Tibial nerve (tissue), 4 donors: ENCODE data around the gene SLMAP. TPM values are rescaled to one million over a fixed set of nuclear protein-coding genes. Genes with fewer than 3 reads are reported as not detected.

Experiments used
- DNase-seq, 2 donors: peaks; one replicate each; pipeline ENCODE4 v3.0.0-alpha.2; 2019; ENCODE audit warnings: low spot score in 2 of 2
- H3K27ac ChIP-seq, 4 donors: fragments of 200-600 bp; sonication (generic) in 3 of 4; one replicate each; pipeline ENCODE4 v1.5.1; 2017 to 2019; ENCODE audit warnings: mild to moderate bottlenecking in 1 of 4
- H3K27me3 ChIP-seq, 2 donors: fragments of 200-600 bp; sonication (generic) in 1 of 2; one replicate each; pipeline versions ENCODE4 v1.5.1 to v1.6.0; 2017 to 2019
- H3K36me3 ChIP-seq, 3 donors: fragments of 200-600 bp; sonication (generic); one replicate each; pipeline ENCODE4 v1.5.1; 2018 to 2019
- H3K4me1 ChIP-seq, 4 donors: fragments of 200-600 bp; sonication (generic) in 3 of 4; one replicate each; pipeline ENCODE4 v1.5.1; 2017 to 2019
- H3K4me3 ChIP-seq, 4 donors: fragments of 200-600 bp; sonication (generic) in 3 of 4; one replicate each; pipeline ENCODE4 v1.5.1; 2017 to 2019; ENCODE audit warnings: mild to moderate bottlenecking in 1 of 4, moderate library complexity in 1 of 4
- H3K9me3 ChIP-seq, 4 donors: fragments of 200-600 bp; sonication (generic) in 3 of 4; one replicate each; pipeline ENCODE4 v1.5.1; 2017 to 2019
- EP300 ChIP-seq, 2 donors: sonication (generic); formaldehyde crosslinking; IDR thresholded peaks; one replicate each; pipeline ENCODE4 v1.6.1; 2017; ENCODE audit warnings: antibody characterized with exemption in 2 of 2, mild to moderate bottlenecking in 1 of 2
- POLR2A ChIP-seq, 2 donors: fragments of 450-650 bp; IDR thresholded peaks; one replicate each; pipeline ENCODE4 v1.6.1; 2017; ENCODE audit warnings: antibody characterized with exemption in 2 of 2, mild to moderate bottlenecking in 2 of 2, moderate library complexity in 2 of 2
- WGBS, 2 donors: methylation state at CpG; one replicate each; pipeline ENCODE4 v1.1.5; 2018; 5-methylcytosine and 5-hydroxymethylcytosine counted together
- total RNA-seq, 4 donors: library from RNA; depleted of rRNA; stranded (reverse); fragments of >200 nt; gene quantifications; one replicate each; pipeline ENCODE4 v1.1.0, GENCODE V29; 2016
- TF ChIP-seq, protein P1 (sequence below), 5 experiments: fragments of 200-600 bp in 3 of 5; fragments of 450-650 bp in 2 of 5; sonication (generic) in 3 of 5; IDR thresholded peaks; one replicate each; pipeline ENCODE4 v1.5.1; 2016 to 2019; ENCODE audit warnings: antibody characterized with exemption in 5 of 5, mild to moderate bottlenecking in 3 of 5, moderate library complexity in 2 of 5

SLMAP gene
- total RNA-seq, 4 donors from 2014 or later, result 66.6 to 101 (median 87.4) TPM

DNA sequence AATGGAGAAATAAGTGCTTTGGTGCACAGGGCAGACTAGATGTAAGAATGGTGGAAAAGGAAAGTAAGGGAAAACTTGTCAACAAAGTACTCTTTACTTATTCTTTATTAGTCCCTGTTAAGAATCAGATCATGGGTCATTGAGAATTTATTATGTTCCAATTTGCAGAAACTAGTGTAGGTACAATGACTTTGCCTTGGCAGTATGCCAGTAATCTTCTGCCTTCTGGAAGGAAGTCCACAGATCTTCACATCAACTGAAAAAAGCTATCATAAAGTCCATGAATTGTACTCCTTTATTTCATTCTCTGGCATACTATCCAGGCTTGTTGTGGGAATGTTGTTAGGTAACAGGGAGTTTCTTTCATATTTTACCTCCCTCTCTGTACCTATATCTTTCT, 163.9 kb downstream of the SLMAP start:
- TF ChIP-seq, protein P1, sequence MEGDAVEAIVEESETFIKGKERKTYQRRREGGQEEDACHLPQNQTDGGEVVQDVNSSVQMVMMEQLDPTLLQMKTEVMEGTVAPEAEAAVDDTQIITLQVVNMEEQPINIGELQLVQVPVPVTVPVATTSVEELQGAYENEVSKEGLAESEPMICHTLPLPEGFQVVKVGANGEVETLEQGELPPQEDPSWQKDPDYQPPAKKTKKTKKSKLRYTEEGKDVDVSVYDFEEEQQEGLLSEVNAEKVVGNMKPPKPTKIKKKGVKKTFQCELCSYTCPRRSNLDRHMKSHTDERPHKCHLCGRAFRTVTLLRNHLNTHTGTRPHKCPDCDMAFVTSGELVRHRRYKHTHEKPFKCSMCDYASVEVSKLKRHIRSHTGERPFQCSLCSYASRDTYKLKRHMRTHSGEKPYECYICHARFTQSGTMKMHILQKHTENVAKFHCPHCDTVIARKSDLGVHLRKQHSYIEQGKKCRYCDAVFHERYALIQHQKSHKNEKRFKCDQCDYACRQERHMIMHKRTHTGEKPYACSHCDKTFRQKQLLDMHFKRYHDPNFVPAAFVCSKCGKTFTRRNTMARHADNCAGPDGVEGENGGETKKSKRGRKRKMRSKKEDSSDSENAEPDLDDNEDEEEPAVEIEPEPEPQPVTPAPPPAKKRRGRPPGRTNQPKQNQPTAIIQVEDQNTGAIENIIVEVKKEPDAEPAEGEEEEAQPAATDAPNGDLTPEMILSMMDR (IDR thresholded peaks at IDR 0.05), result no peak
- TF ChIP-seq POLR2A (IDR thresholded peaks at IDR 0.05) (no peak), EP300 (IDR thresholded peaks at IDR 0.05) (no peak)
- Histone ChIP-seq H3K4me3 (no peak overlapping the region), H3K36me3 (peaks cover 0 to 70% (median 0%) of the 10 kb centered on the region in 3 donors), H3K9me3 (no peaks in the 10 kb centered on the region), H3K4me1 (peaks cover 0 to 39% (median 2%) of the 10 kb centered on the region in 4 donors), H3K27ac (no peak overlapping the region), H3K27me3 (no peaks in the 10 kb centered on the region)
- DNase-seq, result no peak

DNA sequence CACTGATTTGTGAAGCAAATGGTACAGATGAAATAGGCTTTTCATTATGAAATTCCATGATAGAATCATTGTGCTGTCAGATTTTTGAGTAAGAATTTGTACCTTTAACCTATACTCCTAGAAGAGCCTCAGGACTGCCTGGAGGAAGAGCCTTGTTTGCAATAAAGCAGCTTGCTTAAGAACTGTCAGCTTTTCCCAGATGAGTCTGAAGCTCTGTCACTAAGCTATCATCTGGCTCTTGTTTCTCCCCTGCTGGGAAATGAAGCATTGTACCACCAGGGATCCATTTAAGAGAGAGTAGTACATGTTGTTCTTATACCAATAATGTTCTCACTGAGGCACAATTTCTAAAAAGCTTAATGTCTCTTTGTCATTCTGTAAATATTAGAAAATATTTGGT, 167.0 kb downstream of the SLMAP start:
- Histone ChIP-seq H3K4me1 (peaks cover 0 to 33% (median 1%) of the 10 kb centered on the region in 4 donors), H3K4me3 (no peak overlapping the region), H3K9me3 (no peaks in the 10 kb centered on the region), H3K36me3 (peaks cover 0 to 65% (median 0%) of the 10 kb centered on the region in 3 donors), H3K27ac (no peak overlapping the region), H3K27me3 (no peaks in the 10 kb centered on the region)
- TF ChIP-seq, protein P1 (IDR thresholded peaks at IDR 0.05), result no peak
- TF ChIP-seq POLR2A (IDR thresholded peaks at IDR 0.05) (no peak), EP300 (IDR thresholded peaks at IDR 0.05) (no peak)
- no peak for DNase-seq

DNA sequence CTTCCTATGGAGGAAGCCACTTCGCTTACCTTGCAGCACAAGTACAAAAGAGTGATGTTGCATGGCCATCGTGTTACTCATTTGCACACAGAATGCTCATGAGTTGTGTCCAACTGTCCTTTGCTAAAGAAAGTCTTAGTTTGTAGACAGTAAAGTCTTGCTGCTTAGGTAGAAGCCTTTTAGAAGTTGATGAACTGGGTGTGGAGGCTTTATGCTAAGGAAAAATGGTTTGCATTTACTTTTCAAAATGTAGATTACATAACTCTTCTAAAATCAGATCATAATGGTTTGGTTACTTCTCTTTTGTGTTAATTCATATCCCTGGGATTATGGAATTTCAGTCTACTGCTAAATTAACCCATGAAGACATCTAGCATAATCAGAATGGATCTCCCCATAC, 167.6 kb downstream of the SLMAP start:
- peaks cover 0 to 65% (median 0%) of the 10 kb centered on the region in 3 donors for H3K36me3 ChIP-seq
- H3K4me3 ChIP-seq, result no peak overlapping the region
- H3K27me3 ChIP-seq, result no peaks in the 10 kb centered on the region
- no peak for DNase-seq
- H3K4me1 ChIP-seq, result peaks cover 0 to 27% (median 0%) of the 10 kb centered on the region in 4 donors
- no peak overlapping the region for H3K27ac ChIP-seq
- WGBS, 2 donors, result 93 to 94% methylated on average over 2 of the region's 2 CpGs
- no peaks in the 10 kb centered on the region for H3K9me3 ChIP-seq
- TF ChIP-seq EP300 (IDR thresholded peaks at IDR 0.05) (no peak), POLR2A (IDR thresholded peaks at IDR 0.05) (no peak)
- TF ChIP-seq, protein P1 (IDR thresholded peaks at IDR 0.05), result no peak

DNA sequence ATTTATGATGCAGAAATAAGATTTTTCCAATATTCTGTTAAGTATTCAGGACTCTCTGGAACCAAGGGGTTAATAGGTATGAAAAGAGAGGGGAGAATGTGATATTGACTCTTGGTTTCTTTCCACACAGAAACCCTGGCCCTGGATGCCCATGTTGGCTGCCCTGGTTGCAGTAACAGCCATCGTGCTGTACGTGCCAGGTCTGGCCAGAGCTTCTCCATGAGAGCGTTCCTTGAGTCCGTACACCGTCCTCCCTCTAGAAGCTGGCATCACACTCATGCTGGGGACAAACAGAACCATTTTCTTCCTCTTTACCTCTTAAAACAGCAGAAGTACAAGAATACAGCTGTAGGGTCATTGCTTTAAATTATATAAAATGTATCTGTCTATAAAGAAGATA, 171.1 kb downstream of the SLMAP start:
- Histone ChIP-seq H3K36me3 (peaks cover 0 to 57% (median 0%) of the 10 kb centered on the region in 3 donors), H3K27ac (no peak overlapping the region), H3K9me3 (no peaks in the 10 kb centered on the region), H3K27me3 (no peaks in the 10 kb centered on the region), H3K4me3 (no peak overlapping the region), H3K4me1 (peaks cover 0 to 13% (median 0%) of the 10 kb centered on the region in 4 donors)
- WGBS, 2 donors, result 93 to 95% methylated on average over 5 of the region's 5 CpGs
- TF ChIP-seq POLR2A (IDR thresholded peaks at IDR 0.05) (no peak), EP300 (IDR thresholded peaks at IDR 0.05) (no peak)
- TF ChIP-seq, protein P1 (IDR thresholded peaks at IDR 0.05), result no peak
- DNase-seq, result no peak

DNA sequence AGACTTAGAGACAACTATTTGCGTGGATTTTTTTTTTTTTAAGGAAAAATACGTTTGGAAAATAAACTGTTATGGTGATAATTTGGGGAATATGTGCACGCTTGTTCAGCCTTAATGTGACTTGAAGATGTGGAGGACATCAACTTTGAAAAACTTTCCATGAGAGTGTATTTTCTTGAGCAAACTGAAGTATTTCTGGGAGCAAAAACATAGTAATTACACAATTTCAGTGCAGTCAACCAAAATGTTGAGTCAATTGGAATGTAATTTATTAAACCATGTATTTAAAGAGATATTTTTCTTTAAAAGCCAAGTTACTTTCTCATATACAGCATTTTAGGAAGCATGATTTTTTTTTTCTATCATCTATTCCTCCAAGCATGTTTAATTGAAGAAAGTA, 171.8 kb downstream of the SLMAP start:
- H3K4me1 ChIP-seq, result peaks cover 0 to 7% (median 0%) of the 10 kb centered on the region in 4 donors
- peaks cover 0 to 59% (median 0%) of the 10 kb centered on the region in 3 donors for H3K36me3 ChIP-seq
- no peaks in the 10 kb centered on the region for H3K9me3 ChIP-seq
- H3K27me3 ChIP-seq, result no peaks in the 10 kb centered on the region
- H3K4me3 ChIP-seq, result no peak overlapping the region
- TF ChIP-seq, protein P1 (IDR thresholded peaks at IDR 0.05), result no peak
- TF ChIP-seq POLR2A (IDR thresholded peaks at IDR 0.05) (no peak), EP300 (IDR thresholded peaks at IDR 0.05) (no peak)
- 81 to 83% methylated on average over 3 of the region's 3 CpGs for WGBS, 2 donors
- H3K27ac ChIP-seq, result no peak overlapping the region
- DNase-seq, result no peak
